Thyroid gland (tissue), 4 donors: ENCODE measurements around the gene CR1. TPM values are rescaled to one million over a fixed set of nuclear protein-coding genes. Genes with fewer than 3 reads are reported as not detected.
"Not testable (repeated sequence)": the region's sequence is repeated elsewhere in the genome, so short reads cannot be mapped to it uniquely, and the experiment has no call there.

Experiments used
- DNase-seq, 2 donors: peaks; one replicate each; pipeline ENCODE4 v3.0.0-alpha.2; 2019
- H3K27ac ChIP-seq, 3 donors: fragments of 200-600 bp; sonication (generic); 1 replicate in 2 of 3; 2 replicates in 1 of 3; pipeline ENCODE4 v1.5.1; 2016 to 2019; ENCODE audit warnings: mild to moderate bottlenecking in 1 of 3, moderate library complexity in 1 of 3
- H3K27me3 ChIP-seq: fragments of 200-600 bp; sonication (generic); one replicate; pipeline ENCODE4 v1.5.1; 2019
- H3K36me3 ChIP-seq, 2 donors: fragments of 200-600 bp; sonication (generic); one replicate each; pipeline ENCODE4 v1.5.1; 2016 to 2019
- H3K4me1 ChIP-seq, 2 donors: fragments of 200-600 bp; sonication (generic); one replicate each; pipeline ENCODE4 v1.5.1; 2017 to 2019
- H3K4me3 ChIP-seq, 3 donors: fragments of 200-600 bp; sonication (generic); replicated peaks in 1 of 3; 1 replicate in 2 of 3; 2 replicates in 1 of 3; pipeline ENCODE4 v1.5.1; 2016; ENCODE audit warnings: mild to moderate bottlenecking in 1 of 3
- H3K9me3 ChIP-seq: fragments of 200-600 bp; sonication (generic); one replicate; pipeline ENCODE4 v1.5.1; 2017
- CTCF ChIP-seq, 6 experiments: fragments of 200-600 bp in 3 of 6; fragments of 450-650 bp in 3 of 6; sonication (generic) in 3 of 6; IDR thresholded peaks; one replicate each; pipeline ENCODE4 v1.5.1; 2016 to 2019; ENCODE audit warnings: antibody characterized with exemption in 6 of 6, mild to moderate bottlenecking in 2 of 6, inconsistent platforms in 1 of 6, moderate library complexity in 1 of 6
- POLR2A ChIP-seq, 2 donors: fragments of 450-650 bp; IDR thresholded peaks; one replicate each; pipeline ENCODE4 v1.6.1; 2017; ENCODE audit warnings: antibody characterized with exemption in 2 of 2, mild to moderate bottlenecking in 2 of 2, moderate library complexity in 1 of 2
- WGBS, 2 donors: methylation state at CpG; one replicate each; pipeline ENCODE4 v1.1.5; 2017; 5-methylcytosine and 5-hydroxymethylcytosine counted together
- intact Hi-C: fragments of 100-400 bp; cut with DNase I; formaldehyde crosslinking; loops from one replicate; pipeline ENCODE4 v1.15.1; 2023
- total RNA-seq, 4 donors: library from RNA; depleted of rRNA; stranded (reverse); fragments of >200 nt; gene quantifications; one replicate each; pipeline ENCODE4 v1.2.3, GENCODE V29; 2016

The CR1 gene
- total RNA-seq, 4 donors from 2014 or later: 0.49 to 5.8 (median 1.2) TPM

DNA sequence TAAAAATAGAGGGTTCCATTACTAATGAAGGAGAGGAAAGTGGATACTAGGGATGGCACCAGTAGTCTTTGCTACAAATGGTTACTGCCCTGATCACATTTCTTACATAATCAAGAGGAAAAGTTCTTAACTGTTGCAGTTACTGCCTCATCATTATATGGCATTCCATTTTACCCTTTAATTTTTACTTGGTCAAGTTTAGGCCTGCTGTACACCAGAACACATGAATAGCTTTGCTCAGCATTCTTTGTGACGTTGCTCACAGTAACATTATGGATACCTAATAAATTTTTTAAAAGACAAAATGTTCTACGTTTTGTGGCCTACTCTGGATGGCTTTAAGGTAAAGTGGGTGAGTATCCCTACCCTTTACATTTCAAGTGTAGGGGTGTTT is 110.4 kb downstream of the CR1 start:
- no peak for DNase-seq
- Histone ChIP-seq H3K4me1 (no peaks in the 10 kb centered on the region), H3K36me3 (no peaks in the 10 kb centered on the region), H3K27ac (no peak overlapping the region), H3K27me3 (no peaks in the 10 kb centered on the region), H3K9me3 (no peaks in the 10 kb centered on the region), H3K4me3 (no peak overlapping the region)
- intact Hi-C loops: no loop called here
- TF ChIP-seq CTCF (IDR thresholded peaks at IDR 0.05): no peak
- 89 to 98% methylated on average over 2 of the region's 2 CpGs for WGBS, 2 donors

DNA sequence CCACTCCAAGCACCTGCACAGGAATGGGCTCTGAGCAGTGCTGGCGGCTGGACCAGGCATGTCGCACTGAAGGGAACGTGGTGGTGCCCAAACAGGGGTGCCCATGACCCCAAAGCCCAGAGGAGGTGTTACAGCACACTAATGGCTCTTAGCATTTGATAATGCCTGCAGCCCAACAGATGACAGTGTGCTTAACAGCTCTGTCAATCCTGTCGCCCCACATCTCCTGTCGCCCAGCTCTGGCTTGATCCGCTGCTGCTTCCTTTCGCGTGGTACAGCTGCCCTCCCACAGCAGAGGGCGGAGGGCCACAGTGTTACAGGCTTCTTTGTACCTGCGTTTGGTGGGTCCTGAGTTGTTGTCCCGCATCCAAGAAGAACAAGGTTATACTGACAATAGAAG is 116.8 kb downstream of the CR1 start:
- intact Hi-C loops: no loop called here
- Histone ChIP-seq H3K4me1 (no peaks in the 10 kb centered on the region), H3K9me3 (no peaks in the 10 kb centered on the region), H3K27ac (no peak overlapping the region), H3K27me3 (no peaks in the 10 kb centered on the region), H3K4me3 (no peak overlapping the region), H3K36me3 (no peaks in the 10 kb centered on the region)
- no peak for DNase-seq
- 90 to 96% methylated on average over 8 to 11 of the region's 11 CpGs for WGBS, 2 donors
- TF ChIP-seq POLR2A (IDR thresholded peaks at IDR 0.05): no peak
- TF ChIP-seq CTCF (IDR thresholded peaks at IDR 0.05): no peak

- Histone ChIP-seq H3K27me3 (no peaks in the 10 kb centered on the region), H3K36me3 (no peaks in the 10 kb centered on the region), H3K9me3 (no peaks in the 10 kb centered on the region), H3K4me1 (no peaks in the 10 kb centered on the region), H3K27ac (no peak overlapping the region), H3K4me3 (no peak overlapping the region)
- TF ChIP-seq CTCF (IDR thresholded peaks at IDR 0.05) (peak in 5 of 6 experiments; percentile 30 to 69 (median 57)), POLR2A (IDR thresholded peaks at IDR 0.05) (no peak)
- peak; percentile 5 to 6 for DNase-seq
- 53 to 60% methylated on average over 7 of the region's 7 CpGs for WGBS, 2 donors
- intact Hi-C loops: no loop called here
Measured at GRCh38 chr1:207619871-207620542, 124.0 kb downstream of the CR1 start.

DNA sequence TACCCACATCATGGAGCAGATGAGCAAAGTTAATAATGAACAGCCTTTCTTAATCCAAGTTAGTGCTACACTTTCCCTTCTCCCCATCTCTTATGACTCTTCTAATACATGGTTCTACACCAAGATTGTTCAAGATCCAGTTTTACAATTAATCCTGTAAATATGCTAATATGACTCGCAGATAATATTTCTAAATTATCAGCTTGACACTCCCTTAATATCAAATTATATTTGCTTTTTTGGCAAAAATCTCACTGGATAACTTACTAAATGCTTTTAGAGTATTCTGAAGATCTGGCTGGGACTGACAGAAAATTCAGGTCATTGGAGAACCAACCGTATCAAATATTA is 124.6 kb downstream of the CR1 start:
- DNase-seq: no peak
- Histone ChIP-seq H3K4me1 (no peaks in the 10 kb centered on the region), H3K4me3 (no peak overlapping the region), H3K27me3 (no peaks in the 10 kb centered on the region), H3K36me3 (no peaks in the 10 kb centered on the region), H3K27ac (no peak overlapping the region), H3K9me3 (no peaks in the 10 kb centered on the region)
- WGBS, 2 donors: 97 to 98% methylated on average over 2 of the region's 2 CpGs
- TF ChIP-seq POLR2A (IDR thresholded peaks at IDR 0.05) (no peak), CTCF (IDR thresholded peaks at IDR 0.05) (peak in 1 of 6 experiments; percentile 3)
- intact Hi-C loops: no loop called here

- H3K27ac ChIP-seq, H3K4me3 ChIP-seq, H3K4me1 ChIP-seq, H3K27me3 ChIP-seq, H3K36me3 ChIP-seq, DNase-seq, intact Hi-C loops, H3K9me3 ChIP-seq: not testable (repeated sequence)
- 80 to 91% methylated on average over 1 of the region's 1 CpG for WGBS, 2 donors
Measured at GRCh38 chr1:207625504-207626071, 129.6 kb downstream of the CR1 start.
